Right lobe of liver (tissue), 4 donors: ENCODE data around the gene TUB.

Experiments
- CTCF ChIP-seq, 4 donors: fragments of 200-600 bp in 3 of 4; fragments of 450-650 bp in 1 of 4; IDR thresholded peaks; one replicate each; pipeline versions ENCODE4 v1.5.1 to v1.8.0; 2016 to 2022; ENCODE audit warnings: antibody characterized with exemption in 4 of 4, mild to moderate bottlenecking in 2 of 4
- POLR2A ChIP-seq: fragments of 450-650 bp; IDR thresholded peaks from one replicate; pipeline ENCODE4 v1.6.1; 2017; ENCODE audit warnings: antibody characterized with exemption, mild to moderate bottlenecking
- donor health status: DM: no; HTN: no; CAD: no.
- donor health status: DM: no; HTN: no; CAD: no.
- donor health status: DM: no; HTN: yes; CAD: no.

- TF ChIP-seq CTCF (IDR thresholded peaks at IDR 0.05) (no peak), POLR2A (no peak)
Observed at GRCh38 chr11:8069771-8070170, 11.2 kb upstream of the TUB start.
